HL-60 (cell line): ENCODE results near the gene MYO16.

Experiments used
- DNase-seq, 2 experiments: peaks; one replicate each; pipeline ENCODE4 v3.0.0-alpha.2; 2010 to 2020; ENCODE audit warnings: low read depth in 1 of 2, low spot score in 1 of 2
- H3K27ac ChIP-seq: fragments of 250-450 bp; sonication (Bioruptor Pico); replicated peaks from 2 replicates; pipeline ENCODE4 v1.5.1; 2020; ENCODE audit warnings: mild to moderate bottlenecking, moderate library complexity
- H3K27me3 ChIP-seq: fragments of 250-450 bp; sonication (Bioruptor Pico); 2 replicates; pipeline ENCODE4 v1.5.1; 2021; ENCODE audit warnings: mild to moderate bottlenecking, moderate library complexity; ENCODE audit not compliant: insufficient read depth, poor library complexity, severe bottlenecking
- H3K4me3 ChIP-seq: replicated peaks from 2 replicates; pipeline ENCODE4 v1.5.1; 2011; ENCODE audit warnings: mild to moderate bottlenecking, control low read depth, low read length; ENCODE audit not compliant: insufficient read depth
- GABPA ChIP-seq: IDR thresholded peaks from 2 replicates; pipeline ENCODE4 v1.6.1; 2012; ENCODE audit warnings: low read depth
- POLR2AphosphoS5 ChIP-seq: IDR thresholded peaks from 2 replicates; pipeline ENCODE4 v1.6.1; 2012; ENCODE audit warnings: low read depth
- REST ChIP-seq: IDR thresholded peaks from 2 replicates; pipeline ENCODE4 v1.6.1; 2012; ENCODE audit warnings: low read depth; ENCODE audit not compliant: insufficient replicate concordance
- SPI1 ChIP-seq: IDR thresholded peaks from 2 replicates; pipeline ENCODE4 v1.6.1; 2012; ENCODE audit warnings: low read depth, mild to moderate bottlenecking, borderline replicate concordance
- TF ChIP-seq, protein P1 (sequence below): IDR thresholded peaks from one replicate; pipeline ENCODE4 v1.5.1; 2011; ENCODE audit warnings: low read length, control low read depth, inconsistent platforms; ENCODE audit not compliant: insufficient read depth

MYO16 gene

GRCh38 chr13:108967371-108967770, 338.0 kb downstream of the MYO16 start:
- H3K27me3 ChIP-seq: no peaks in the 10 kb centered on the region
- H3K4me3 ChIP-seq: no peak overlapping the region
- TF ChIP-seq, protein P1, sequence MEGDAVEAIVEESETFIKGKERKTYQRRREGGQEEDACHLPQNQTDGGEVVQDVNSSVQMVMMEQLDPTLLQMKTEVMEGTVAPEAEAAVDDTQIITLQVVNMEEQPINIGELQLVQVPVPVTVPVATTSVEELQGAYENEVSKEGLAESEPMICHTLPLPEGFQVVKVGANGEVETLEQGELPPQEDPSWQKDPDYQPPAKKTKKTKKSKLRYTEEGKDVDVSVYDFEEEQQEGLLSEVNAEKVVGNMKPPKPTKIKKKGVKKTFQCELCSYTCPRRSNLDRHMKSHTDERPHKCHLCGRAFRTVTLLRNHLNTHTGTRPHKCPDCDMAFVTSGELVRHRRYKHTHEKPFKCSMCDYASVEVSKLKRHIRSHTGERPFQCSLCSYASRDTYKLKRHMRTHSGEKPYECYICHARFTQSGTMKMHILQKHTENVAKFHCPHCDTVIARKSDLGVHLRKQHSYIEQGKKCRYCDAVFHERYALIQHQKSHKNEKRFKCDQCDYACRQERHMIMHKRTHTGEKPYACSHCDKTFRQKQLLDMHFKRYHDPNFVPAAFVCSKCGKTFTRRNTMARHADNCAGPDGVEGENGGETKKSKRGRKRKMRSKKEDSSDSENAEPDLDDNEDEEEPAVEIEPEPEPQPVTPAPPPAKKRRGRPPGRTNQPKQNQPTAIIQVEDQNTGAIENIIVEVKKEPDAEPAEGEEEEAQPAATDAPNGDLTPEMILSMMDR: no peak
- no peak for TF ChIP-seq POLR2AphosphoS5
- no peak for TF ChIP-seq REST
- H3K27ac ChIP-seq: no peak overlapping the region
- DNase-seq: no peak

- no peak overlapping the region for H3K4me3 ChIP-seq
- no peak for DNase-seq
- TF ChIP-seq, protein P1: no peak
- TF ChIP-seq REST (no peak), SPI1 (no peak), GABPA (no peak), POLR2AphosphoS5 (no peak)
- H3K27me3 ChIP-seq: no peaks in the 10 kb centered on the region
- H3K27ac ChIP-seq: no peak overlapping the region
Measured at GRCh38 chr13:108968566-108968965, 339.2 kb downstream of the MYO16 start.

GRCh38 chr13:108974686-108975085, 345.3 kb downstream of the MYO16 start:
- Histone ChIP-seq H3K27me3 (no peaks in the 10 kb centered on the region), H3K4me3 (no peak overlapping the region), H3K27ac (no peak overlapping the region)
- no peak for TF ChIP-seq SPI1
- TF ChIP-seq GABPA: no peak
- no peak for TF ChIP-seq POLR2AphosphoS5
- TF ChIP-seq, protein P1: no peak
- TF ChIP-seq REST: no peak
- DNase-seq: no peak
